ENCODE results near the gene ZNF43. TPM values are rescaled to one million over a fixed set of nuclear protein-coding genes. Genes with fewer than 3 reads are reported as not detected.

Gene ZNF43
- total and polyA plus RNA-seq, 2 of the 8 experiments (the other 6 are each of a cell fraction or from before 2014, with no cell fraction given): 24.7 to 53.1 TPM

DNA sequence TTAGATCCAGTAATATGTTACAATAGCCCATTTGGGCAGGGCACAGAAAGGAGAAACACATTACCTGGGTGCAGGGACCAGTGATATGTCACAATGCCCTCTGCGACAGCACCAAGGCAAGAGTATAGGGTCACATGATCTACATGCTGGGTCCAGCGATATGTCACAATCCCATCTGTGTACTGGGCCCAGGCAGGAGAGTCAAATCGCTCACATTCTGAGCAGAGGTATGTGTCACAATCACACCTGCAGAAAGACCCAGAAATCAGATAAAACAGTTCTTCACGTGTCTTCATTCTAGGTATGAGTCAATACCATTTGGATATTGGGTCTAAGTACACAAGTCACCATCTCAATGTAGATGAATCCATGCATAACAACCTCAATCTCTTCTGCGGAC lies 7.1 kb upstream of the ZNF43 start (continued):
- TF ChIP-seq ASH2L (IDR thresholded peaks at IDR 0.05; ENCODE audit: low read length): no peak
- TF ChIP-seq RFX5 (IDR thresholded peaks at IDR 0.05; ENCODE audit: borderline replicate concordance, low read depth, low read length): no peak
